HCT116 (cell line): ENCODE measurements around the gene WHRN. TPM values are rescaled to one million over a fixed set of nuclear protein-coding genes. Genes with fewer than 3 reads are reported as not detected.

ENCODE experiments used
- ATAC-seq: fragments of 200-7000 bp; cut with Tn5 transposase; 2 replicates; pipeline ENCODE4 v1.9.1; 2020; ENCODE audit warnings: mild to moderate bottlenecking, moderate library complexity
- BruUV-seq: library from RNA; stranded (reverse); fragments of 400-500 nt; replicated peaks from 2 replicates; lab custom pipeline; 2021; lab: Mats Ljungman, UMichigan
- CTCF ChIA-PET: fragments of 300-600 bp; sonication (Branson Sonifier 250); formaldehyde crosslinking; loops from one replicate; lab custom pipeline; 2021; ENCODE audit warnings: antibody characterized with exemption; lab: Charles Lee
- POLR2A ChIA-PET: fragments of 300-600, 350-600 bp; sonication (Branson Sonifier 250); formaldehyde crosslinking; loops from one replicate; lab custom pipeline; 2021; ENCODE audit warnings: antibody characterized with exemption; lab: Charles Lee
- RAD21 ChIA-PET, 2 experiments: fragments of 300-600 bp; sonication (Branson Sonifier 250); formaldehyde crosslinking; loops; one replicate each; lab custom pipeline; 2023; ENCODE audit warnings: low total read pairs in 2 of 2; ENCODE audit not compliant: uncharacterized antibody in 2 of 2, unreplicated experiment in 2 of 2, low non-redundant PET in 1 of 2; lab: Charles Lee
- DNase-seq: peaks from one replicate; pipeline ENCODE4 v3.0.0-alpha.2; 2010; ENCODE audit warnings: low read depth, low spot score
- H2AFZ ChIP-seq: fragments of 200-600 bp; shearing (Covaris generic), sonication (generic); 2 replicates; pipeline ENCODE4 v1.6.1; 2017; ENCODE audit warnings: low read depth, mixed run types, mixed read lengths, antibody characterized with exemption, low read length; ENCODE audit not compliant: poor library complexity, severe bottlenecking
- H3K27ac ChIP-seq: 2 replicates; pipeline ENCODE4 v1.5.1; 2012; ENCODE audit warnings: low read depth, low read length
- H3K27me3 ChIP-seq: fragments of 200-600 bp; sonication (generic); 2 replicates; pipeline ENCODE4 v1.6.1; 2016; ENCODE audit warnings: mixed run types, low read length, mixed read lengths; ENCODE audit not compliant: insufficient read depth
- H3K36me3 ChIP-seq, 2 experiments: fragments of 200-500 bp in 1 of 2; fragments of 200-600 bp in 1 of 2; sonication (Bioruptor generic) in 1 of 2; sonication (generic) in 1 of 2; 2 replicates each; pipeline versions ENCODE4 v1.5.1 to v1.6.1; 2014 to 2016; ENCODE audit warnings: low read length in 2 of 2, inconsistent platforms in 1 of 2, mixed read lengths in 1 of 2, mixed run types in 1 of 2; ENCODE audit not compliant: insufficient read depth in 2 of 2, control insufficient read depth in 1 of 2
- H3K4me1 ChIP-seq, 2 experiments: fragments of 200-600 bp in 1 of 2; sonication (generic) in 1 of 2; 2 replicates each; pipeline versions ENCODE4 v1.5.1 to v1.6.1; 2012 to 2017; ENCODE audit warnings: low read length in 2 of 2, inconsistent platforms in 1 of 2, mild to moderate bottlenecking in 1 of 2, mixed read lengths in 1 of 2, mixed run types in 1 of 2, moderate library complexity in 1 of 2; ENCODE audit not compliant: insufficient read depth in 2 of 2, control insufficient read depth in 1 of 2
- H3K4me2 ChIP-seq: fragments of 200-600 bp; sonication (generic); 2 replicates; pipeline ENCODE4 v1.6.1; 2017; ENCODE audit warnings: mixed run types, low read length, mixed read lengths
- H3K4me3 ChIP-seq, 2 experiments: fragments of 200-600 bp in 1 of 2; sonication (generic) in 1 of 2; replicated peaks in 1 of 2; 2 replicates each; pipeline ENCODE4 v1.5.1; 2011 to 2016; ENCODE audit warnings: low read length in 2 of 2, control low read depth in 1 of 2, low read depth in 1 of 2, mild to moderate bottlenecking in 1 of 2, mixed read lengths in 1 of 2, mixed run types in 1 of 2
- H3K79me2 ChIP-seq: fragments of 200-600 bp; sonication (generic); 2 replicates; pipeline ENCODE4 v1.6.1; 2017; ENCODE audit warnings: mild to moderate bottlenecking, mixed run types, low read length, moderate library complexity, mixed read lengths; ENCODE audit not compliant: insufficient read depth
- H3K9ac ChIP-seq: fragments of 200-600 bp; sonication (generic); 2 replicates; pipeline ENCODE4 v1.6.1; 2016; ENCODE audit warnings: low read length, mixed read lengths
- H3K9me2 ChIP-seq: fragments of 200-600 bp; sonication (generic), shearing (Covaris generic); 2 replicates; pipeline ENCODE4 v1.6.1; 2017; ENCODE audit warnings: mixed run types, mild to moderate bottlenecking, moderate library complexity; ENCODE audit not compliant: insufficient read depth
- H3K9me3 ChIP-seq, 2 experiments: fragments of 200-500 bp in 1 of 2; fragments of 200-600 bp in 1 of 2; sonication (Bioruptor generic) in 1 of 2; sonication (generic) in 1 of 2; 2 replicates each; pipeline ENCODE4 v1.6.1; 2014 to 2017; ENCODE audit warnings: low read length in 2 of 2, mixed read lengths in 2 of 2, inconsistent platforms in 1 of 2, low read depth in 1 of 2, mild to moderate bottlenecking in 1 of 2, mixed run types in 1 of 2, moderate library complexity in 1 of 2; ENCODE audit not compliant: control insufficient read depth in 1 of 2, insufficient read depth in 1 of 2
- H4K20me1 ChIP-seq: fragments of 200-600 bp; sonication (generic), shearing (Covaris generic); 2 replicates; pipeline ENCODE4 v1.6.1; 2017; ENCODE audit warnings: mixed run types, mild to moderate bottlenecking, moderate library complexity; ENCODE audit not compliant: insufficient read depth
- CBX3 ChIP-seq: IDR thresholded peaks from 2 replicates; pipeline ENCODE4 v1.6.1; 2012; ENCODE audit warnings: low read depth
- EGR1 ChIP-seq: IDR thresholded peaks from 2 replicates; pipeline ENCODE4 v1.6.1; 2012; ENCODE audit warnings: low read depth
- EZH2phosphoT487 ChIP-seq: fragments of 200-600 bp; IDR thresholded peaks from 2 replicates; pipeline ENCODE4 v1.6.1; 2018; ENCODE audit warnings: antibody characterized with exemption, borderline replicate concordance
- FOSL1 ChIP-seq: IDR thresholded peaks from 2 replicates; pipeline ENCODE4 v1.6.1; 2012; ENCODE audit warnings: low read depth
- JUND ChIP-seq: IDR thresholded peaks from 2 replicates; pipeline ENCODE4 v1.6.1; 2012
- POLR2A ChIP-seq: IDR thresholded peaks from 2 replicates; pipeline ENCODE4 v1.7.0; 2011; ENCODE audit warnings: borderline replicate concordance; ENCODE audit not compliant: insufficient read depth, insufficient read length; ENCODE audit errors: extremely low read depth
- RAD21 ChIP-seq: IDR thresholded peaks from 2 replicates; pipeline ENCODE4 v1.6.1; 2012; ENCODE audit warnings: low read depth, mild to moderate bottlenecking
- SIN3A ChIP-seq: IDR thresholded peaks from 2 replicates; pipeline ENCODE4 v1.6.1; 2012; ENCODE audit warnings: low read depth
- SP1 ChIP-seq: IDR thresholded peaks from 2 replicates; pipeline ENCODE4 v1.6.1; 2012; ENCODE audit warnings: low read depth
- TCF7L2 ChIP-seq: IDR thresholded peaks from 2 replicates; pipeline ENCODE4 v1.7.0; 2011; ENCODE audit warnings: borderline replicate concordance, inconsistent platforms; ENCODE audit not compliant: insufficient read depth, insufficient read length; ENCODE audit errors: extremely low read depth
- YY1 ChIP-seq: IDR thresholded peaks from 2 replicates; pipeline ENCODE4 v1.6.1; 2011; ENCODE audit warnings: low read length, low read depth, moderate library complexity, mild to moderate bottlenecking; ENCODE audit not compliant: insufficient replicate concordance; ENCODE audit errors: extremely low read depth
- ZFX ChIP-seq: fragments of 450-650 bp; IDR thresholded peaks from 2 replicates; pipeline ENCODE4 v1.6.1; 2017
- intact Hi-C: fragments of 100-400 bp; cut with micrococcal nuclease; formaldehyde crosslinking; loops from 2 replicates; pipeline ENCODE4 v1.10.0; 2022
- total RNA-seq: library from RNA; stranded (reverse); gene quantifications from one replicate; pipeline ENCODE4 v1.2.1, GENCODE V29; 2021; ENCODE audit not compliant: unreplicated experiment
- TF ChIP-seq, protein P1 (sequence below): IDR thresholded peaks from 2 replicates; pipeline ENCODE4 v1.6.1; 2011; ENCODE audit warnings: mild to moderate bottlenecking, low read length, moderate library complexity; ENCODE audit not compliant: insufficient replicate concordance; ENCODE audit errors: extremely low read depth
- TF ChIP-seq, protein P2 (sequence below), 3 experiments: fragments of 200-600 bp in 1 of 3; sonication (generic) in 1 of 3; IDR thresholded peaks in 2 of 3; conservative IDR thresholded peaks in 1 of 3; 2 replicates each; pipeline ENCODE4 v1.5.1; 2012 to 2017; ENCODE audit warnings: low read depth in 2 of 3, low read length in 2 of 3, antibody characterized with exemption in 1 of 3, borderline replicate concordance in 1 of 3, control low read depth in 1 of 3, mild to moderate bottlenecking in 1 of 3, mixed read lengths in 1 of 3, mixed run types in 1 of 3, moderate library complexity in 1 of 3; ENCODE audit not compliant: insufficient read depth in 1 of 3
- TF ChIP-seq, protein P3 (sequence below): IDR thresholded peaks from 2 replicates; pipeline ENCODE4 v1.6.1; 2012

WHRN gene
- total RNA-seq, 1 experiment from 2014 or later = 12.8 TPM

DNA sequence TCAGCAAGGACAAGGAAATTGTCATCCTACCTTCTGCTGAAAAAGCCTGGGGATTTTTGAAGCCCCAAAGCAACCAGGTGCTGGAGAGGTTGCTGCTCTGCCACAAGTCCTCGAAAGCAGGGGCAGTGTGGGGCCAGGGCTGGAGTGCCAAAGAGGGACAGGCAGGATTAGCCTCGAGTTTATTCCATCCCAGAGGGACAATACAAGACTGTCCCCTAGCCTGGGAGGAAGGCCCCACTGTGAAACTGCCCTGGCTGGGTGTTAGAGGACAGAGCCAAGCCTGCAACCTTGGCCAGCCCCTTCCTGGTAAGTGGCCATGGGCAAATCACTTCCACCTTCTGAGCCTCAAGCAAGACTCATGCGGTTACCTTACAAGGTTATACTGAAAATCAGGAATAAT is 55.1 kb downstream of the WHRN start:
- RAD21 ChIA-PET = no interaction called here
- TF ChIP-seq POLR2A (no peak), JUND (no peak), YY1 (no peak), EGR1 (no peak), ZFX (no peak)
- TF ChIP-seq, protein P1, sequence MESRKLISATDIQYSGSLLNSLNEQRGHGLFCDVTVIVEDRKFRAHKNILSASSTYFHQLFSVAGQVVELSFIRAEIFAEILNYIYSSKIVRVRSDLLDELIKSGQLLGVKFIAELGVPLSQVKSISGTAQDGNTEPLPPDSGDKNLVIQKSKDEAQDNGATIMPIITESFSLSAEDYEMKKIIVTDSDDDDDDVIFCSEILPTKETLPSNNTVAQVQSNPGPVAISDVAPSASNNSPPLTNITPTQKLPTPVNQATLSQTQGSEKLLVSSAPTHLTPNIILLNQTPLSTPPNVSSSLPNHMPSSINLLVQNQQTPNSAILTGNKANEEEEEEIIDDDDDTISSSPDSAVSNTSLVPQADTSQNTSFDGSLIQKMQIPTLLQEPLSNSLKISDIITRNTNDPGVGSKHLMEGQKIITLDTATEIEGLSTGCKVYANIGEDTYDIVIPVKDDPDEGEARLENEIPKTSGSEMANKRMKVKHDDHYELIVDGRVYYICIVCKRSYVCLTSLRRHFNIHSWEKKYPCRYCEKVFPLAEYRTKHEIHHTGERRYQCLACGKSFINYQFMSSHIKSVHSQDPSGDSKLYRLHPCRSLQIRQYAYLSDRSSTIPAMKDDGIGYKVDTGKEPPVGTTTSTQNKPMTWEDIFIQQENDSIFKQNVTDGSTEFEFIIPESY = no peak
- H3K9me2 ChIP-seq = no peaks in the 10 kb centered on the region
- no peak overlapping the region for H3K9ac ChIP-seq
- H3K4me1 ChIP-seq = no peaks in the 10 kb centered on the region
- no peaks in the 10 kb centered on the region for H4K20me1 ChIP-seq
- intact Hi-C loops = no loop called here
- H3K9me3 ChIP-seq = no peaks in the 10 kb centered on the region
- POLR2A ChIA-PET = no interaction called here
- ATAC-seq (no peak), DNase-seq (no peak)
- no peak overlapping the region for H3K4me2 ChIP-seq
- H3K4me3 ChIP-seq = no peak overlapping the region
- no peak overlapping the region for H2AFZ ChIP-seq
- no peaks in the 10 kb centered on the region for H3K79me2 ChIP-seq
- no peaks in the 10 kb centered on the region for H3K27me3 ChIP-seq
- no peak overlapping the region for H3K27ac ChIP-seq
- BruUV-seq = no TSS peak
- H3K36me3 ChIP-seq = no peaks in the 10 kb centered on the region
- CTCF ChIA-PET = no interaction called here

DNA sequence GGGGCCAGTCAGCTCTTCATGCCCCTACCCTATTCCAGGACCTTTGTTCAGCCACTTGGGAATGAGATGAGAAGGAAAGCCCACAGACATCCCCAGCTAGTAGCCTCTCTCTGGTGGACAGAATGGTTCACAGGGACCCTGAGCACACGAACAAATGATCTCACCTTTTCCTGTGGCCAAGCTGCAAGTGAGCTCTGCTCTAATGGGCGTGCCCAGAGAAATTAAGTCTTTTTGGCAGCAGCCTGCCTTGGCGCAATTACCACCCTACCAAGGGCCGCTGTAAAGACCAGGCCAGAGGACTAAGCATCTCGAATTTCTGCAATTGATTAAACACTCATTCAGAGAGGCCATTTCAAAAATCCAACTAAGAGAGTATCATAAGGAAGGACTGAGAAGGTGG is 56.0 kb downstream of the WHRN start:
- no peaks in the 10 kb centered on the region for H3K9me3 ChIP-seq
- no peaks in the 10 kb centered on the region for H3K79me2 ChIP-seq
- H3K9me2 ChIP-seq = no peaks in the 10 kb centered on the region
- no peak for DNase-seq
- ChIA-PET RAD21 (no interaction called here), CTCF (no interaction called here), POLR2A (no interaction called here)
- no peak for ATAC-seq
- no peaks in the 10 kb centered on the region for H3K27me3 ChIP-seq
- H3K4me3 ChIP-seq = no peak overlapping the region
- H2AFZ ChIP-seq = no peak overlapping the region
- no peak overlapping the region for H3K4me2 ChIP-seq
- no peak overlapping the region for H3K9ac ChIP-seq
- no peaks in the 10 kb centered on the region for H4K20me1 ChIP-seq
- H3K4me1 ChIP-seq = no peaks in the 10 kb centered on the region
- H3K36me3 ChIP-seq = no peaks in the 10 kb centered on the region
- H3K27ac ChIP-seq = no peak overlapping the region
- no TSS peak for BruUV-seq
- intact Hi-C loops = no loop called here
- TF ChIP-seq EZH2phosphoT487 = no peak
- TF ChIP-seq, protein P1 = no peak
- no peak for TF ChIP-seq JUND
- TF ChIP-seq, protein P2, sequence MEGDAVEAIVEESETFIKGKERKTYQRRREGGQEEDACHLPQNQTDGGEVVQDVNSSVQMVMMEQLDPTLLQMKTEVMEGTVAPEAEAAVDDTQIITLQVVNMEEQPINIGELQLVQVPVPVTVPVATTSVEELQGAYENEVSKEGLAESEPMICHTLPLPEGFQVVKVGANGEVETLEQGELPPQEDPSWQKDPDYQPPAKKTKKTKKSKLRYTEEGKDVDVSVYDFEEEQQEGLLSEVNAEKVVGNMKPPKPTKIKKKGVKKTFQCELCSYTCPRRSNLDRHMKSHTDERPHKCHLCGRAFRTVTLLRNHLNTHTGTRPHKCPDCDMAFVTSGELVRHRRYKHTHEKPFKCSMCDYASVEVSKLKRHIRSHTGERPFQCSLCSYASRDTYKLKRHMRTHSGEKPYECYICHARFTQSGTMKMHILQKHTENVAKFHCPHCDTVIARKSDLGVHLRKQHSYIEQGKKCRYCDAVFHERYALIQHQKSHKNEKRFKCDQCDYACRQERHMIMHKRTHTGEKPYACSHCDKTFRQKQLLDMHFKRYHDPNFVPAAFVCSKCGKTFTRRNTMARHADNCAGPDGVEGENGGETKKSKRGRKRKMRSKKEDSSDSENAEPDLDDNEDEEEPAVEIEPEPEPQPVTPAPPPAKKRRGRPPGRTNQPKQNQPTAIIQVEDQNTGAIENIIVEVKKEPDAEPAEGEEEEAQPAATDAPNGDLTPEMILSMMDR (IDR thresholded peaks at IDR 0.05 in 2 of 3, conservative IDR thresholded peaks at IDR 0.05 in 1 of 3; ENCODE audit: borderline replicate concordance in 1 of 3, insufficient read depth in 1 of 3, low read depth in 2 of 3, low read length in 2 of 3) = no peak
- TF ChIP-seq, protein P3, sequence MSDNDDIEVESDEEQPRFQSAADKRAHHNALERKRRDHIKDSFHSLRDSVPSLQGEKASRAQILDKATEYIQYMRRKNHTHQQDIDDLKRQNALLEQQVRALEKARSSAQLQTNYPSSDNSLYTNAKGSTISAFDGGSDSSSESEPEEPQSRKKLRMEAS = no peak
- TF ChIP-seq CBX3 = no peak
- TF ChIP-seq RAD21 = no peak
- TF ChIP-seq SP1 = no peak
- no peak for TF ChIP-seq TCF7L2
- no peak for TF ChIP-seq EGR1
- no peak for TF ChIP-seq ZFX
- TF ChIP-seq YY1 = no peak
- TF ChIP-seq SIN3A = no peak
- TF ChIP-seq FOSL1 = no peak
